GM10266 (cell line): ENCODE results near the gene ACTC1.

Source experiments
- DNase-seq: peaks from one replicate; pipeline ENCODE4 v3.0.0; 2012; ENCODE audit errors: extremely low spot score
- CTCF ChIP-seq: IDR thresholded peaks from 2 replicates; pipeline ENCODE4 v1.5.1; 2012; ENCODE audit warnings: mild to moderate bottlenecking, low read depth; ENCODE audit not compliant: control insufficient read depth, insufficient read depth; ENCODE audit errors: missing control alignments

Gene ACTC1

GRCh38 chr15:34759347-34759746, 36.0 kb downstream of the ACTC1 start:
- DNase-seq: no peak
- no peak for TF ChIP-seq CTCF

- no peak for DNase-seq
Measured at GRCh38 chr15:34757262-34757661, 38.1 kb downstream of the ACTC1 start.

GRCh38 chr15:34755419-34755773, 40.0 kb downstream of the ACTC1 start:
- no peak for DNase-seq
- TF ChIP-seq CTCF: no peak

More at GRCh38 chr15:34757262-34757661, 38.1 kb downstream of the ACTC1 start:
- no peak for TF ChIP-seq CTCF

- no peak for DNase-seq
- no peak for TF ChIP-seq CTCF
Measured at GRCh38 chr15:34754674-34755418, 40.5 kb downstream of the ACTC1 start, which contains the start of gene GJD2. GJD2 (minus strand) TSS chr15:34754998; CDS start chr15:34754488, 510 bp downstream.

- DNase-seq: no peak
- no peak for TF ChIP-seq CTCF
Measured at GRCh38 chr15:34754171-34754601, 41.2 kb downstream of the ACTC1 start.

- DNase-seq: no peak
- no peak for TF ChIP-seq CTCF
Measured at GRCh38 chr15:34753236-34753894, 42.0 kb downstream of the ACTC1 start.

- no peak for DNase-seq
Measured at GRCh38 chr15:34749691-34750090, 45.7 kb downstream of the ACTC1 start.

More at GRCh38 chr15:34749691-34750090, 45.7 kb downstream of the ACTC1 start:
- TF ChIP-seq CTCF: no peak
